HG03045 (cell line): ENCODE results near the gene FHIT.
"Not testable (repeated sequence)": the region's sequence is repeated elsewhere in the genome, so short reads cannot be mapped to it uniquely, and the experiment has no call there.

Source experiments
- ATAC-seq: cut with Tn5 transposase; IDR thresholded peaks from one replicate; pipeline ENCODE4 v1.9.1; 2021; ENCODE audit warnings: mild to moderate bottlenecking, moderate library complexity; ENCODE audit not compliant: unreplicated experiment

Gene FHIT

DNA sequence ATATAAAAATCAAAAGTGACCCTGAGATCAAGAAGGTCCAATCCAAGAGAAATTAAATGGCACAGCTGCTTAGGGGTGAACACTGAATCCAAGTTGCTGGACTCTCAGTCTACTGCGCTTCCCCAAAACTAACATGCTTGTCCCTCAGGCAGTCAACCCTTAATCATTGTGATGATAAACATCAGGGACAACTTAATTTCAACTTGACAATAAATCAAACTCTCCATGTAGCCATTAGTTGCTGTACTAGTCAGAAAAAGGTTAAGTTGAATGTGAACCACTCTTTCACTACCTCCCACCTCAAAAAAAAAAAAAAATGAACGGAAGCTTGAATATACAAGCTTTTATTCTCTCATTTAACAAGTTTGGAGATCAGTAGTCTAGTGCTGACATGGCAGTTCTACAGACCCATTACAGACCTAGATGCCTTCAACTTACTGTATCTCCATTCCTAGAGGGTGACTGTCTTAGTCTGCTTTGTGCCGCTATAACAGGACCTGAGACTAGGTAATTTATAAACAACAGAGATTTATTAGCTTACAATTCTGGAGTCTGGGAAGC, 185.7 kb downstream of the FHIT start:
- no peak for ATAC-seq

GRCh38 chr3:61061092-61061723, 190.0 kb downstream of the FHIT start:
- no peak for ATAC-seq

DNA sequence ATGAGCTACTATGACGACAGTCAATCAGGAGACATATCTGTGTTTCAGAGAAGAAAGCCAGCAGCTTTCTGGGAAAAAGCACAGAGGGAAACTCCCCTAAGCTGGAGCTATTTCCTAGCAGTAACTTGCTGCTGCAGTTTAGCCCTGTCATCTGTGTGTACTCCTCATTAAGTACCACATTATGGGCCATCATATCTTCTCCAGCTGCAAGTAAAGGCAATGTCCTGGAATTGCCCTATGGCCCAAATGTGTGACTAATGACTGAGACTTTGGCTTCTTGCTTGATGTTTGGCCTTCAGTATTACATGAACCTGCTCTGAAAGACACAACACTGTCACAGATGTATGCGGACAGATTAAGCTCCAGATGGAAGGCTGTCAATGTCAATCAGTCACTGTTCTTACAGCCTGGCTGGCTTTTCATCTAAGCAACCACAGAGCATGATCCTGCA, 190.8 kb downstream of the FHIT start:
- ATAC-seq = no peak

DNA sequence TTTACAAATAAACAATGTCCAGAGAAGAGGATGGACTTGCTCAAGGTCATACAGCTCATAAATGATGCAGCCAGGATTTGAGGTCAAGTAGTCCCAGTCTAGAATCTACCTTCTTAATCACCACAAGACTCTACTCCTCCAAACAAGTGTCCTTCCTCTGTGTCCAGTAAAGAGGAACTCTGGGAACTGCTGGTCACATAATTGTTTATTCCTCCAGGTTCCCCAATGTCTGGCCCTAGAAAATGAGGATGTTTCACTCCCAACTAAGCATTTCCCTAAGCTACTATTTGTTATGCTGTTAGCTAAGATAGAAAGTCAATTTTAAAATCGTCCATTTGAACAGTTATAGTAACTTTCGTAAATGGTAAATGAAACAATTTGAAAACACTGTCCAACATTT, 192.4 kb downstream of the FHIT start:
- ATAC-seq = no peak

DNA sequence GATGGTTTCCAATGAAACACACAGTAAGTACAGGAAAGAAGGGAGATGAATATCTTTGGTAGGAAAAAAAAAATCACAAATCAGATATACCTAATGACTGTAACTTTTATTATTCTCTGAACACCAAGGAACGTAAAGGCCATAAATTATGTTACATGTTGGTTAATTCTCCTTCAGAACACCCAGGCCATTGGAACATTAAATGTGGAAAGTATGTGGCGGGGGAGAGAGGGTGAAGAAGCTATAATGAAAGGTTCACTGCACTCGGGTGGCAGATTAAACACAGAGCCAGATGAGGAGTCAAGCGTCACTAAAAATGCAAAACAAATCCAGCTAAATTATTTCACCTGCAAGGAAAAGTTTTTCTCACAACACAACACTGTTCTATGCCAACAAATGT, 193.8 kb downstream of the FHIT start:
- no peak for ATAC-seq

GRCh38 chr3:61055447-61055846, 195.8 kb downstream of the FHIT start:
- no peak for ATAC-seq

GRCh38 chr3:61053781-61054496, 197.3 kb downstream of the FHIT start:
- ATAC-seq = no peak

DNA sequence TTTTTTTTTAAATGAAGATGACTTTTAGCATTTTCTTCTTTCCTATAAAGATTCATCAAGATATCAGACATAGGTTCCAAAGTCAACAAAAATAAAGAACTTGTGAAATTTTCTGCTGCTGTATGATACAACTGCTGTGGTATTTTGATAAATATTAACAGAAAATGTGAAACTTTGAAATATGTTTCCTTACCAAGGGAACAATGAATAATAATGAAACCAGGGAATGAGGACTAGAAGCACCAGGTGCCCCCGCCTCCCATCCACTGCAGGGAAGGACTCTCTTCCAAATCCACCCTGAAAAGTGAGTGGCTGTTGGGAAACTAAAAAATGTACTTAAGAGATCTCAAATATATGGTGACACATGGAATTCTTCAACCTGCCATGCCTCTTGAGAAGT, 198.4 kb downstream of the FHIT start:
- ATAC-seq = no peak

- ATAC-seq = no peak
Observed at GRCh38 chr3:61051666-61052065, 199.6 kb downstream of the FHIT start.

- not testable (repeated sequence) for ATAC-seq
Observed at GRCh38 chr3:61045169-61045568, 206.1 kb downstream of the FHIT start.

- no peak for ATAC-seq
Observed at GRCh38 chr3:61043156-61043555, 208.1 kb downstream of the FHIT start.

- ATAC-seq = no peak
Observed at GRCh38 chr3:61040618-61041017, 210.6 kb downstream of the FHIT start.

DNA sequence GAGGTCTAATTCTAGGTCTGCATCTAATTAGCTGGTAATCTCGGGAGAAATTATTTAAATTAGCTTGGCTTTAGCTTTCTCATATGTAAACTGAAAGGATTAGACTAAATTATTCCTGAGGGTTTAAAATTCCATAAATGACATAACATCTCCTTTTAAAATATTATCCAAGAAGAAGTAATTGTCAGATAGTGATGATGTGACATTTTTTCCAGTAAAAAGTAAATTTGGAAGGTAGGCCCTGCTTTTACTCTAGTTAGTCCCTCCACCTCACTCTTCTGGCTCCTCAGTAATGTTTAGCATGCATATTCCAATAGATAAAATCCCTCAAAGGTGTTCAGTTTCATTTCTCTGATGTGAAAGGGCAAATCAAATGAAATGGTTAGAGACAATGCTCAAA, 215.7 kb downstream of the FHIT start:
- no peak for ATAC-seq

GRCh38 chr3:61032991-61033390, 218.3 kb downstream of the FHIT start:
- no peak for ATAC-seq

DNA sequence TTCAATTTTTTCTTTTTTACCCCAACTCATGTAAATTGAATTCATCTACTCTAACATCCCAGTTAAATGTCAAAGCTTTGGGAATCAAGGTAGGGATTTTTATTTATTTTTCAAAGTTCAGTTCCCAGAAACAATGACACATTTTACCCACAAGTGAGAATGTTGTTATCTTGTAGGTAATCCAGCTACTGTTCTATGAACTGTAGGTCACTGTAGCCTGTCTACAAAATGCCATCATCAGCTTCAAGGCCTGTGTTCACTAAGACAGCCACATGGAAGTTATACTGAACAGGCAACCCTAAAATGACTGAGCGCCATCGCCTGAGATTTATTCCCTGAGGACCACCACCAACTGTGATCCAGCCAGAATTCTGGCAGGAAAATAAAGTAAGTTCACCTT, 219.7 kb downstream of the FHIT start:
- no peak for ATAC-seq

- ATAC-seq = no peak
Observed at GRCh38 chr3:61030469-61031035, 220.7 kb downstream of the FHIT start.

GRCh38 chr3:61029194-61029593, 222.1 kb downstream of the FHIT start:
- no peak for ATAC-seq

- ATAC-seq = no peak
Observed at GRCh38 chr3:61018807-61019206, 232.4 kb downstream of the FHIT start.

DNA sequence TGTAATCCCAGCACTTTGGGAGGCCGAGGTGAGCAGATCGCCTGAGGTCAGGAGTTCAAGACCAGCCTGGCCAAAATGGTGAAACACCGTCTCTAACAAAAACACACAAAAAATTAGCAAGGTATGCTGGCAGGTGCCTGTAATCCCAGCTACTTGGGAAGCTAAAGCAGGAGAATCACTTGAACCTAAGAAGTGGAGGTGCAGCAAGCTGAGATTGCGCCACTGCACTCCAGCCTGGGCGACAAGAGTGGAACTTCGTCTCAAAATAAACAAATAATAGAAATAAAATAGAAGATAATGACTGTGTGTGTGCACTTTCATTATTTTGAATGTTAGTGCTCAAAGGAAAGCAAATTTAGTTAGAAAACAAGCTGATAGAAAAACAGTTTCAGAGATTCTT, 234.2 kb downstream of the FHIT start:
- not testable (repeated sequence) for ATAC-seq

DNA sequence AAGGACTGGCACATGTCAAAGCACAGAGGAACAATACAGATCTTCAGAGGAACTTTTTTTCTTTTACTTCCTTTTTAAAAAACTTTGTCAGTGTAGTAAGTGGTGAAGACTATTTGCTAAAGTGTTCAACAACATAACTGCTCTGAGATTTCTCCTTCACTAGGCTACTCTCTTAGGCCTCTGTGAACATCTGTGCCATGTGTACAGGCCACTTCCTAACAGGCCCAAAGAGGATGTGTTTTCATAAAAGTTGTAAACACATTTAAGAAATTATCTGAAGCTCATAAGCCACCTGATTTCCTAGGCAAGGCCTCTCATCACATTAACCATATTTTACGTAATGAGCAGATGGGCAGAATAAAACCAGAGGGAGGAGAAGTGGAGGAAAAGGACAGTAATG, 235.4 kb downstream of the FHIT start:
- no peak for ATAC-seq

GRCh38 chr3:61015408-61015807, 235.8 kb downstream of the FHIT start:
- no peak for ATAC-seq

DNA sequence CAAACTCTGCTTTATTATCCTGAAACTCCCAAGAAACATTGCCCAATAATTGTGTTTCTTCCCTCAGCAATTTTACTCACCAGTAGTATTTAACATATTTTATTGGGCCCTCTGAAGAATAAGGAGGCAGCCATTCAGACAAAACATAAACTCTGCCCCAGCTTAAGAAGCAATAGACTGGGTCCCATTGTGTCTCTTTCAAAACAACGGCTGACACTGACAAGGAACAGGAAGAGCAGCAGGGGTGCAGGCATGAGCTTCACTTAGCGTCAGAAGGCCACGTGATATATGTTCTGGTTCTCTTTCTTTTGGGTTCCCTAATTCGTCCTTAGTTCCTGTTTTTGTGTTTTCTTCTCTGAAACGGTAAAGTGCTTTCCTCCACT, 242.3 kb downstream of the FHIT start:
- no peak for ATAC-seq
